HTR-8/SVneo (cell line): ENCODE results near the gene MYG1.
"Not testable (repeated sequence)": the region's sequence is repeated elsewhere in the genome, so short reads cannot be mapped to it uniquely, and the experiment has no call there.

Experiments used
- DNase-seq: peaks from one replicate; pipeline ENCODE4 v3.0.0; 2011; ENCODE audit warnings: low spot score, mixed read lengths; ENCODE audit not compliant: insufficient read length
- FAIRE-seq: peaks from 2 replicates; lab custom pipeline; 2011; peaks lifted over from hg19 to GRCh38; lab: Jason Lieb, UNC

The MYG1 gene

DNA sequence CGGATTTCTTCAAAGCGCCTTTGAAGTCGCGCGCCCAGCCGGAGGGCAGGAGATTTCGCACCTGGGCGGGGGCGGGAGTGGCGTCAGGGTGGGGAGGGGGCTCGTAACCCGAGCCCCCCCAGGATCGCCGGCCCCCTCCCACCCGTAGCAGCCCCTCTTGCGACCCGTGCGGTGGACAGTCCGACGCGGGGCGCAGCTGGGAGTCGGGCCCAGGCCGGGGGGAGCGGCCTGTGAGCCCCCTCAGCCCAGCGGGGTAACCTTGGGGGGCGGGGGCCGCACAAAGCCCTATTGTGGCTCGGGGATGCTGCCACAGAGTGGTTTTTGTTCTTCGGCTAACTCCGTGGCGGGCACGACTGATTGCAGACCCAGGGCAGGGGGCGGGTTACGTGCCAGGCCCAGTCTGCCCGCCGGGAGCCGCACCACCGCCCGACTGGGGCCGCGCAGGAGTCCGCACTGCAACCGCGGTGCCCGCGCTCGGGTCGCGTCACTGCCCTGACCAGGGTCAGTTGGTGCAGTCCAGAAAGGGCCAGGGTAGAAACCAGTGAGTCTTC lies 26.1 kb downstream of the MYG1 start:
- no peak for FAIRE-seq
- DNase-seq = no peak

DNA sequence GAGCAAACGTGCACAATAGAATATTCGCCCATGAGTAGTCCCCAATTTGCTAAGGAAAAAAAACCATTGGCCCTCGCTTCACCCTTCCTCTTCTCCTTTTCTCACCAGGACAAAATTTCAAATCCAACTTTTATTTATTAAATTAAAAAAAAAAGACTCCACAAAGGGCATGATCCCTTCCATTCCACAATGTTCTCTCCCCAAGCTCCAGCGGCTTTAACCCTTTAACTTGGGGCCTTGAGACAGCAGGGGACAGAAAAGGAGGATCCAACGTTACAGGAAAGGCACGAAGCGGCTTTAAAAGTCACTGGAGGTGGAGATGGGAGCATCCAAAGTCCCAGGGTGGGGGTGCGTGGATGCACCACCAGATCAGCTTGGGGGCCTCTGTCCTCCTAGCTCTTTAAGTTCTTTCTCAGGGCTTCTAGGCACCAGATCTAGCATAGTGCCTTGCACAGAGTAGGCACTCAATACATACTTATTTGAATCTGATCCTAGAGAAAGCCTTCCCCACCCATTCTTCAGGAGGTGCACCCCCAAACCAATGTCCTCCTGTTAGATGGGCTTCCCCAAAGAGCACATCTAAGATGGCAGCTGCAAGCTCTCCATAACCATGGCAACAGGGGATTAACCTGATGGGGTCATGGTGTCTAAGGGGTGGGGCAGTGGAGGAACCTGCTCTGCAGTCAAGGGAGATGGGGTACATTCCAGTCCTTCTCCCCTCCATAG lies 27.1 kb downstream of the MYG1 start:
- no peak for FAIRE-seq
- no peak for DNase-seq

DNA sequence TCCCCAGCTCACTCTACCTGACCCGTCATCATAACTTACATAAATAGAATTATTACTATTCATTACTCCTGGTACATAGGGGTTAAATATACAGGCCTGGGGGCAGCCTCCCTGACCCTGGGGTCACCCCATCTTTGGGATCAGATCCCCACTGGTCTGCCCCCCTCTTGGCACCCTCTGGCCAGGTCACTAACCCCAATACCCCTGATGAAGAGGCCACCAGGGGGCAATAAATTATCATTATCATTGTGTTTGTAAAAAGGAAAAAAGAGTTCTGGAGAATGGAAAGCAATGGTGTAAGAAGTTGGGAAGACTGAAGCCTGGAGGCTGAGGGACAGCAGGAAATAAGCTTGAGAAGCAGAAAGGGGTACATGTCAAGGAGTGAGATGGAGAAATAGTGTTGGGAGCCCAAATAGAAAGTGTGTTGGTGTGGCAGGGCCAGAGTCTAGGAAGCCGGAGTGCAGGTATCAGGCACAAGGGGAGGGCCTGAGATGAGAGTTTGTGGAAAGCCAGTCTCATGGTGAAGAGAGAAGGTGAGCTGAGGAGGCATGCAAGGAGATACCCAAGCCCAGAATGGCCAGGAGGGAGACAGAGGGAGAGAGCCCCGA lies 28.0 kb downstream of the MYG1 start:
- FAIRE-seq (no peak), DNase-seq (peak; percentile 25)

DNA sequence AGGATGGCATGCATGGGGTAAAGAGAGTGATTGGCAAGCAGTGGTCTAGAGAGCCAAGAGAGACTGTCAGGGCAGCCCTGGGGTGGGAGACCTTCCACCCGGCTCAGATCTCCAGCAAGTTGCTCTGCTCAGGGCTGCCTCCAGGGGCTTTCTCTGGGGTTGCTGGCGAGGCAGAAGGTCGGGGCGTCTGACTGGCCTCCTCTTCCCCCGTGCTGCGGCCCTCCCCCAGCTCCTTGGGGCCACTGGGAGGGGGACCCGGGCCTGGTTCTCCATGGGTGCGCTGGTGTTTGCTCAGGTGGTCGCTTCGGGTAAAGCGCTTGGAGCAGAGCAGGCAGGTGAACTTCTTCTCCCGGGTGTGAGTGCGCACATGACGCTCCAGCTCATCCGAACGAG lies 28.5 kb downstream of the MYG1 start:
- FAIRE-seq = no peak
- DNase-seq = no peak

DNA sequence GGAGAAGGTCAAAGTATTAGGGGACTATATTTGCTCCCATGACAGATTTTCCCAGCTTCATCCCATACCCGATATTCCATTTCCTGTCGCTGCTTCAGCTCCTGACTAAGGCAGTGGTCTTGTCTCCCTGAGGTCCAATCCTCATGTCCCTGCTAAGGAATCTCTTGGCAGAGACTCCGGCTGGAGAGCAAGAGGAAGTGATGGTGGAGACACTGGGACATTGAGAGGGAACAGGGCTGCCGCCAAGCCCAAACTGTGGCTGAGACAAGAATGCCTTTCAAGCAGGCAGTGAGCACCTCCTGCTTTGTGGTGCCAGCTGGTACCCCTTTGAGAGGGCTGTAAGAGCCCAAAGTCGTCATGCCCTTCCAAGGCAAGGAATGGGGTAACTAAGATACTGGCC lies 31.2 kb downstream of the MYG1 start:
- DNase-seq = no peak
- FAIRE-seq = no peak

DNA sequence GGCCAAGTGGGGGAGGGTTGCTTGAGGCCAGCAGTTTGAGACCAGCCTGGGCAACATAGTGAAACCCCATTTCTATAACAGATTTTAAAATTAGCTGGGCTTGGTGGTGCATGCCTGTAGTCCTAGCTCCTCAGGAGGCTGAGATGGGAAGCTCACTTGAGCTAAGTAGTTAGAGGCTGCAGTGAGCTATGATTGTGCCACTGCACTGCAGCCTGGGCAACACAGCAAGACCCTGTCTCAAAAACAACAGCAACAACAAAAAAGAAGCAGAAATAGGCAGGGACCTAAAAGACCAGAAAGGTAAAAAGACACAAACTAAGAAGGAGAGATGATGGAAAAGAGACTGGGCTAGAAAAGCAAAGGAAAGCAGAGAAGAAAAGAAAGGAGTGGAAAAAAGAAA lies 32.8 kb downstream of the MYG1 start:
- FAIRE-seq = not testable (repeated sequence)

DNA sequence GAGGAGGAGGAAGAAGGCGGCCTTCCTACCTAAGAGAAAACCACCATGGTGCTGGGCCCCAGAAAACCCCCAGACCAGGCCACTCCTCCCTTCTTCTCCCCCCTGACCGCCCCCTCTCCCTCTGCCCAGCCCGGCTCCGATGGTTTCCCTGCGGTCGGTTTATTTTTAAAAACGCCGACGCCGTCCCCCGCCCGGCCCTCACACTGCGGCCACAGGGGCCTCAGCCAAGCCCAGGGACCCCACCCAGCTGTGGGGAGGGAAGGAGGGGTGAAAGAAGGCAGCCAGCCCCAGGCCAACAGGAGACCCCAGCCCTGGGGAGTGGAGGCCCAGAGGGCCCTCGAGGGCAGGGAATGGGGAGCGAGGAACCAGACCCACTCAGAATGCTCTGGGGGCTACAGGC lies 33.2 kb downstream of the MYG1 start:
- no peak for DNase-seq
- no peak for FAIRE-seq

More for the DNA sequence above, 32.8 kb downstream of the MYG1 start:
- DNase-seq = not testable (repeated sequence)

DNA sequence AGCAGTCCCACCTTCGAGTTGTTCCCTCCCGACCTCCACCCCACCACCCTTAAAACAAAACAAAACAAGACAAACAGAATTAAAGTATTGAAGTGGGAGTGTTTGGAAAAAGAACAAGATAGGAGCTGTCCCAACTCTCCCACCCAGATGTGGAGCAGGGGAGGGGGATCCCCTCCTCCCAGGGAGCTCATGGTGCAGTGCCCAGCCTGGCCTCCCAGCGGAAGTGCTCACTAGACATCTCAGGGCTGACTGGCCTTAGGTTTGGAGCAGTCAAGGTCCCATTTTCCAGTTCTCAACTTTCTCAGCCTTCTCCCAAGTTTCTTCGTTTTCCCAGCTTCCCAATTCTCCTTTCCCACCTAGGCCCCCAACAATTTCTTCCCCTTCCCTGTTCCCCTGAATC lies 33.8 kb downstream of the MYG1 start:
- no peak for FAIRE-seq
- no peak for DNase-seq

DNA sequence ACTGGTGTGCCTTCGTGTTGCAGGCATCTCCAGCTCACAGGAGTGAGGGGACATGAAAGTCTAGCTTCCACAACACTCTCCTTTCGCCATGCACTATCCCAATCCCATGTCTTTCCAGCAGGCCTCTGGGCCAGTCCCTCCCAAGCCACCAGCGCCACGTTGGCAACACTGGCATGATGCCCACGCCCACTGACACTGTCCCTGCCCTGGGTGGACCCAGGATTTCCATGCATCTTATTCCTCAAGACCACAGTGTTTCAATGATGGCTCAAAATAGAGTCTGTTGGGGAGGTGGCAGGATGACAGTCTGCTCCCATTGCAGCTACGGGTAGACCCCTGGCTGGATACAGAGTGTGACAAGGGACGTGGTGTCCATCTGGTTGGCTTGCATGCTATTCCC lies 34.4 kb downstream of the MYG1 start:
- no peak for FAIRE-seq

DNA sequence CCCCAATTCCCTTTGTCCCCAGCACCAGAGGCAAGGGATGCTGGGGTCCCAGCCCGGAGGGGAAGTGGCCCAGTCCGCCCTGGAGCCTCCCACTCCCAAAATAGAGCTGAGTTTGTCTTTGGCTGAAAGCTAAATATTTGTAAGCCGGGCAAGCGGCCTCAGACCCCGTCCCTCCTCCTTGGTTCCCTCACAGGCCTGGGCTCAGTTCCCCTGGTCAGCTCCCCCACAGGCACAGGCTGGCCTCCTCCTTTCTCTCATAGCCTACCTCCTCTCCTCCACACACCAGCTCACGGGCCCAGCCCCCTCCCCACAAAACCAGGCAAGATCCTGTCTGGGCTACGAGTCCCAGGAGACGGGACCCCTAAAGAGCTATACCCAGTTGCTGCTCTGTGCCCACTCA lies 35.3 kb downstream of the MYG1 start:
- DNase-seq (no peak), FAIRE-seq (no peak)

More for the DNA sequence above, 34.4 kb downstream of the MYG1 start:
- no peak for DNase-seq

DNA sequence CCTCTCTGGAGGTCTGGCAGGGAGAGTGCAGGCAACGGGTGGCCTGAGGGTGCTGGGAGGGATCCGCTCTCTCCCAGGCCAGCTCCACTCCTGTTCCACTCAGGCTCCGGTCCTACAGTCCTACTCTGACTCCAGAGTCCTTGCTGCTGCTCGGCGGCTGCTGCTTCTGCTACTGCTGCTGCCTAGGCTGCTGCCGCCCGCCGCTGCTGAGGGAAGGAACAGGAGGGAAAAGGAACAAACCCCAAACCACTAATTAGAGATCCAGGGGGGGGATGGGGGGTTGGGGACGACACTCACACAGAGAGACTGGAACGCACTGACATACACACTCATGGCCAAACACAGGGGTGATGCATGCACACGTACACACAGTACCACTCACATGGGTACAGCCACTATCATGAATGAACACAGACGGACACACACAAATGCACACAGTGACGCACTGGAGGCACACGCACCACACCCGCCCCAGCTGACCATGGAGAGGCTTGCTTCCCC lies 36.7 kb downstream of the MYG1 start, which contains the start of gene SP7:
TSS of gene SP7 (minus strand) at position 174 of the 501 bp plus-strand sequence. CDS start 708 bp downstream, outside the sequence.
- FAIRE-seq (no peak), DNase-seq (no peak)

DNA sequence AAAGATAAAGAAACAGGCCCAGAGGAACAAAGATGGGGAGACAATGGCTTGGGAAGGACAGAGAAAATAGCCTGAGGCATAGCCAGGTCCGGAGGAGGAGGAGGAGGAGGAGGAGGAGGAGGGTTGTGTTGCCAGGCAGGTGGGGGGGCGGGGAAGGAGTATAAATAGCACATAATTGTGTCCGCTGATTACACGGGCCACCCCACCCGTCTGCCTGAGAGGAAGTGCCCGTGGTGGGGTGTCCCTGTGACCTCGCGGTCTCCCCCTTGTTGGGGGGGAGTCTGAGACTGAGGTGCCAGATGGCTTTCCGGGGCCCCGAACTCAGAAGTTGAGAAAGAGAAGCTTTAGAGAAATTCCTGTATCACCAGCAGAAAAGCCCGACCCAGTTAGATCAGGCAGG lies 38.5 kb downstream of the MYG1 start:
- FAIRE-seq (no peak), DNase-seq (no peak)

DNA sequence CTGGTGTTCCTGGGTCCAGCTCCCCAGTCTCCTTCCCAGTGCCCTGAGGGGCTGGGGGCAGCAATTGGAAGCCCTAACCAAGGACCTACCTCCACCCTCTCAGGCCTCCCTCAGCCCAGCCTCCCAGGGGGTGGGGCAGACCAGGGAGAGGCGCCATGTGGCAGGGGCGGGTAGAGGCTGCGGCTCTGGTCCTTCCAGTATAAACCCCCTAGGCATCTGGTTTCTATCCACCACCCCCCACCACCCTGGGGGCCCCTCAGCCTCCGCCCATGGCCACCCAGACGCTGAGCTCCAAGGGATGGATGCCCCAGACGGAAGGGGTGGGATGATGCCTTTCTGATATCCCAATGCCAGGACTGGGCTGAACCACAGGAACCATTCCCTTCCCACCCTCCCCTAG lies 39.4 kb downstream of the MYG1 start:
- DNase-seq (no peak), FAIRE-seq (no peak)

DNA sequence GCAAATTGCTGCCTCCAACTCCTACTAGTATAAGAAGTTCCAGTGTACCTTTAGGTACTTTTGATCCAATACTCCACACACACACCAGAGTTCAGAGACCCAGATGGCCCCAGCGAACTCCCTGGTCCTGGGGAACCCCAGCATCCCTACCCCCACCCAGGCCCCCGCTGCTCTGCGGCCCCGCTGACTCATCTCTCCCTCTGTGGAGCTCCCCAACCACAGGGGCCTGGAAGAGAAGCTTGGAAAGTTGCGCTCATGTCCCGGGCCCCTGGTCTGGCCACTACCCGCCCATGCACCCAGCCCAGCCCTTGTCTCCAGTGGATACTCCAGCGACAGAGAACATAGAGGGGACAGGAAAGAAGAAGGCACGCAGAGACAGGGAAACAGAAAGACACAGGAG lies 40.9 kb downstream of the MYG1 start:
- DNase-seq (no peak), FAIRE-seq (no peak)

DNA sequence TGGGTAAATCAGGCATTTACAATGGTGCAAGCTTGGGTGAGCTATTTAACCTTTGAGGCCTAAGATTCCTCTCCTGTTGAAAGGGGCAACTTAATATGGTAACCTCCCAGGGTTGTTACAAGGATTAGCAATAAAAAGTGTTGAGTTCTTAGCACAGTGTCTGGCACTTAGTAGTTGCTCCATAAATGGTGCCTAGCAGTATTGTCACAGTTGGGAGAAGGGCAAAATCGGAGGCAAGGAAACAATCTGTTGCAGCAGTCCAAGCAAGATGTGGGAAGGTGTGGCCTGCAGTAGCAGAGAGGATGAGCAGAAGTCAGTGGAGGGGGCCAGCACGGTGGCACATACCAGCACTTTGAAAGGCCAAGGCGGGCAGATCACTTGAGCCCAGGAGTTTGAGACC lies 44.0 kb downstream of the MYG1 start:
- DNase-seq (no peak), FAIRE-seq (no peak)

DNA sequence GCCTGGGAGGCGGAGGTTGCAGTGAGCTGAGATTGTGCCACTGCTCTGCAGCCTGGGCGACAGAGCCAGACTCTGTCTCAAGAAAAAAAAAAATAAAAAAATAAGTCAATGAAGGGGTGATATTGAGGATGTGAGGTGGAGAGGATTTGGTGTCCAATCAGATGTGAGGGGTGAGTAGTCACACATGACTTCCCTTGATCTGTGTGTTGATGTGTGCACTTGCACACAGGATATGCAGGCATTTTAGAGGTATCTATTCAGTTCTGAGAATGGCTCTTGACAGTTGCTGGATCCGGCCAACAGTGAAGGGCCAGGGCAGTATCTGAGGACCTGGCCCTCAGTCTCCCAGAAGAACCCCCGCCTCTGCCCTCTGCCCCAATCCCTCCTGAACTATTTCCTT lies 44.5 kb downstream of the MYG1 start:
- no peak for FAIRE-seq
- no peak for DNase-seq

DNA sequence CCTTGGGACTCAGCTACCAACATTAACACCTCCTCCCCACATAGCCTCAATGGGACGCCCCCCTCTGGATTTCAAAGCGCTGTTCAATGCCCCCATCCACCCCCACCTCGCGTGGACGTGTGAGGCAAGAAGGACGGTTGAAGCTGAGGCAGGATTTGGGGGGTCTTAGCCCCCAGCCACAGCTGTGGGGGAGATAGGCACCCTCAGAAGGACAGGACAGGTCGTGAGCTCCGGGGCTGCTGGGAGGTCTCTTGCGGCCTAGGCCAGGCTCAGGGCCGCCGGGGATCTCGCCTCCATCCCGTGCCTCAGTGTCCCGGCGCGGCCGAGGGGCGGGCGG lies 45.0 kb downstream of the MYG1 start:
- no peak for FAIRE-seq

DNA sequence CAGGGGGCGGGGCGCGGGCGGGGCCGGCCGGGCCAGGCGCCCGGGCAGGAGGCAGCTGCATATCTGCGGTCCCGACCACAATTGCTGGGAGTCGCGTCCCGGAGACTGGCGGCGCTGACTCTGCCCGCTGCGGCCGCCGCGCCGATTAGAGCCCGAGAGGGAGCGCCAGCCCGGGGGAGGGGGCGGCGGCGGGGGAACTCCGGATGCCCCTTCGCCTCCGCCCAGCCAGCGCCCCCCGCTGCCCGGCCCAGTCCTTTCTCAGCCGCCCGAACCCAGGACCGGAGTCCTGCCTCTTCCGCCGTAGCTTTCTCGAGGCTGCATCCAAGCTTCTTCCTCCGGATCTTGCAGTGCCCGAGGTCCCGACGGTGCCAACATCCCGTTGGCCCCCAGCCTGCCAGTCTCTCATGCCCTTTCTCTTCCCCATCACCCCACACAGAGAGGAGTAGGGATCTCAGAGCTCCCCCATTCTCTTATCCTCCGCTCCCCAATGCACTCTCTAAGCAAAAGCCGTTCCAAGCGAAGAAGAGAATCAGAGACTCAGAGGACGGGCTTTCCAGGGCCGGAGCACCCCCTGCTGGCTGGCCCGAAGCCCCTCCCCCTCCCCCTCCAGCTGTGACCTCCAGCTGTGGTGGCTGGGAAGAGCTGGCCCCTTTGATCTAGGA lies 45.5 kb downstream of the MYG1 start:
- FAIRE-seq (no peak), DNase-seq (peak; percentile 72)

More for the DNA sequence above, 45.0 kb downstream of the MYG1 start:
- DNase-seq = no peak

DNA sequence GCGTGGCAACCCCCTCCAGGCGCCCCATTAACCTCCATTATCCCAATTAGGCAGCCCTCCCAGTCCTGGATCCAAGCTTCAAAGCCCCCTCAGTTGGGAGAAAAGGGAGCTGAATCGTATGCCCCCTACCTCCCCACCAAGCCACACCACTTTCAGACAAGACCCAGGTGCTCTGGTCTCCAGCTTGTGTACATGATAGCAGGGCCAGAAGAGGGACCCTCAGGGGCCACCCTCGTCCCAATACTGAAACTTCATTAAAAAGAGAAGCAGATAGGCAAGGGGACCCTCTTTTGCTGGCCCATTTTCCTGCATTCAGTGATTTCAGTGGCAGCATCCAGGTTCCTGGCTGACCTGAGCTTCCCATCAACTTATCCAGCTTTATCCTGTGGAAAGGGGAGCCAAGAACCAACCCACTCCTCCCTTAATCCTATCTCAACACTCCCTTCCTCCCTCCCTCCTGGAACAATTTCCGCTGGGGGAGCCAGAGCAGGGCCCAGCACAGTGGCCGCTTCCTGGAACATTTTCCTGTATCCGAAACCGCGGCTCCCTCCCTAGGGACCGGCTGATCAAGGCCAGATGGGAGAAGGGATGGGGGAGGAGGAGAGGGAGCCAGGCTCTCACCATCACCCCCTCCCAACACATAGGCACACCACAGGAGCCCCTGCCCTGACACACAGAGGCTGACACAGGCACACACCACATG lies 46.1 kb downstream of the MYG1 start:
- FAIRE-seq (no peak), DNase-seq (no peak)

DNA sequence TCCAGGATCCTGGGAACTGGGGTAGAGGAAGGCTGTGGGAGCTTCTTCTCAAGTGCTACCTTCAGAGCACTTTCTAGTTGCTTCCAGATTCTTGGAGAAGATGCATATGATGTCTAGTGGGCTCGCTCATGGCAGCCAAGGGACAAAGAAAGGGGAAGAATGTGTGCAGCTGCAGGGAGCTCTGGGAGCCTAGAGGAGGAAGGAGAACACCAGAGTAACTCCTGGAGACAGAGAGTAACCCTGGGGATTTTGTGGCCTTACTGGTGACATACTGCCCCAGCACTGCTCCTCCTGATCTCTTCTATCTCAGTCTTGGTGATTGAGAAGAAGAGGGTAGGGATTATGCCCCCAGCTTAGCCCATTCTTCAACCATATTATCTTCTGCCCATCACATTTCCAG lies 47.0 kb downstream of the MYG1 start:
- FAIRE-seq (no peak), DNase-seq (no peak)
